ENCODE results near the gene ARHGAP35.
"Not testable (repeated sequence)": the region's sequence is repeated elsewhere in the genome, so short reads cannot be mapped to it uniquely, and the experiment has no call there.

The ARHGAP35 gene

GRCh38 chr19:46842791-46843190, 18.0 kb upstream of the ARHGAP35 start:
- DNase-seq, result no peak

- no peak for DNase-seq
Observed at GRCh38 chr19:46844067-46844489, 16.7 kb upstream of the ARHGAP35 start.

GRCh38 chr19:46845959-46846459, 14.8 kb upstream of the ARHGAP35 start:
- no peak for DNase-seq

GRCh38 chr19:46847528-46847927, 13.3 kb upstream of the ARHGAP35 start:
- no peak for DNase-seq

GRCh38 chr19:46848389-46848788, 12.4 kb upstream of the ARHGAP35 start:
- no peak for DNase-seq

- DNase-seq, result no peak
Observed at GRCh38 chr19:46849610-46850009, 11.2 kb upstream of the ARHGAP35 start.

- peak; percentile 76 to 99 (median 97) for DNase-seq
Observed at GRCh38 chr19:46850228-46851203, 10.3 kb upstream of the ARHGAP35 start, which contains the start of gene AP2S1. Gene AP2S1, minus strand, starts transcription at chr19:46850846. Its CDS starts 80 bp downstream, at chr19:46850766.

GRCh38 chr19:46852830-46853229, 8.0 kb upstream of the ARHGAP35 start:
- DNase-seq, result no peak

GRCh38 chr19:46854698-46855097, 6.1 kb upstream of the ARHGAP35 start:
- not testable (repeated sequence) for DNase-seq

GRCh38 chr19:46856062-46857022, 4.5 kb upstream of the ARHGAP35 start:
- peak; percentile 68 to 99 (median 95) for DNase-seq

GRCh38 chr19:46859637-46860124, 1.1 kb upstream of the ARHGAP35 start:
- peak in 12 of 56 donors; percentile 45 to 81 (median 60) for DNase-seq

- peak; percentile 67 to 99 (median 97) for DNase-seq
Observed at GRCh38 chr19:46860125-46860845, 512 bp upstream of the ARHGAP35 start.

- DNase-seq, result peak in 27 of 56 donors; percentile 8 to 68 (median 29)
Observed at GRCh38 chr19:46861691-46862502, 1.1 kb downstream of the ARHGAP35 start.

GRCh38 chr19:46862503-46862834, 1.7 kb downstream of the ARHGAP35 start:
- no peak for DNase-seq

- no peak for DNase-seq
Observed at GRCh38 chr19:46862974-46863632, 2.3 kb downstream of the ARHGAP35 start.

GRCh38 chr19:46863818-46864629, 3.2 kb downstream of the ARHGAP35 start:
- peak in 11 of 56 donors; percentile 5 to 52 (median 13) for DNase-seq

GRCh38 chr19:46866407-46867136, 5.8 kb downstream of the ARHGAP35 start:
- no peak for DNase-seq
